ENCODE results near the gene GPI. TPM values are rescaled to one million over a fixed set of nuclear protein-coding genes. Genes with fewer than 3 reads are reported as not detected.
"Not testable (repeated sequence)": the region's sequence is repeated elsewhere in the genome, so short reads cannot be mapped to it uniquely, and the experiment has no call there.

Gene GPI
- total and polyA plus RNA-seq, 5 donors, result 285 to 456 (median 391) TPM

DNA sequence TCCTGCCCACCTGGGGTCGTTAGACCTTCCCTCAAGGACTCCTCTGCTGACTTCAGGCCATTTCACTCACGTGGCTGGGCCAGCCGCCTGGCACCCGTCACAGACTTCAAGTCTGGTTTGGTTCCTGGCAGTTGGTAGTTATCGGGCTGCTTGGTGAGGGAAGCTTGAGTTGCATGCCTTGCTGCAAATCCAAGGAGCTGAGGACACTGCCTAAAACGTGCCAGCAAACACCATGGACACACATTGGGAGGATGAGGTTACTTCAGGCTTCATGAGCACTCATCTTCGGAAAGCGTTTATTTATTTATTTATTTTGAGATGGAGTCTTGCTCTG is 2.6 kb downstream of the GPI start:
- DNase-seq (peak in 1 of 3 donors; percentile 47), ATAC-seq (no peak)
- intact Hi-C loops (cut with DNase I), result no loop called here
- no peak overlapping the region for H3K27ac ChIP-seq (ENCODE audit: low read length)
- peaks cover 16% of the 10 kb centered on the region for H3K4me1 ChIP-seq (ENCODE audit: control insufficient read depth, insufficient read depth, low read length)
- WGBS, result 79% methylated on average over 8 of the region's 8 CpGs
- no peaks in the 10 kb centered on the region for H3K27me3 ChIP-seq (ENCODE audit: control insufficient read depth, insufficient read depth)
- no peak overlapping the region for H3K4me3 ChIP-seq (ENCODE audit: low read length)
- no peaks in the 10 kb centered on the region for H3K9me3 ChIP-seq (ENCODE audit: control insufficient read depth, low read length)

DNA sequence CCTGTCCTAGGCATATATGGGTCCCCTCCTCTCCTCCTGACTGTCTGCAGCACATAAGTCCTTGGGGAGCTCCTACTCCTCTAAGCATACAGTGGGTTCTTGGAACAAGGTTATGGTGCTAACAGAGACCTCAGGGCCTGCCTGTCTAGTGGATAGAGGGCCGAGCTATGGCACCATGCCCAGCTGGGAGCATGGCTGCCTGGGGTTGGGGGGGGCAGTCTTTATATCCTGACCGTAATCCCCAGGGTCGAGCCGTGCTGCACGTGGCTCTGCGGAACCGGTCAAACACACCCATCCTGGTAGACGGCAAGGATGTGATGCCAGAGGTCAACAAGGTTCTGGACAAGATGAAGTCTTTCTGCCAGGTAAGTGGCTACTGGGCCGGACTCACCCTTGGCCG is 3.3 kb downstream of the GPI start:
- DNase-seq (peak in 1 of 3 donors; percentile 30), ATAC-seq (no peak)
- Histone ChIP-seq H3K9me3 (ENCODE audit: control insufficient read depth, low read length) (no peaks in the 10 kb centered on the region), H3K27me3 (ENCODE audit: control insufficient read depth, insufficient read depth) (no peaks in the 10 kb centered on the region), H3K4me3 (ENCODE audit: low read length) (no peak overlapping the region), H3K27ac (ENCODE audit: low read length) (no peak overlapping the region), H3K4me1 (ENCODE audit: control insufficient read depth, insufficient read depth, low read length) (peaks cover 16% of the 10 kb centered on the region)
- intact Hi-C loops (cut with DNase I), result no loop called here
- WGBS, result 58% methylated on average over 10 of the region's 10 CpGs

DNA sequence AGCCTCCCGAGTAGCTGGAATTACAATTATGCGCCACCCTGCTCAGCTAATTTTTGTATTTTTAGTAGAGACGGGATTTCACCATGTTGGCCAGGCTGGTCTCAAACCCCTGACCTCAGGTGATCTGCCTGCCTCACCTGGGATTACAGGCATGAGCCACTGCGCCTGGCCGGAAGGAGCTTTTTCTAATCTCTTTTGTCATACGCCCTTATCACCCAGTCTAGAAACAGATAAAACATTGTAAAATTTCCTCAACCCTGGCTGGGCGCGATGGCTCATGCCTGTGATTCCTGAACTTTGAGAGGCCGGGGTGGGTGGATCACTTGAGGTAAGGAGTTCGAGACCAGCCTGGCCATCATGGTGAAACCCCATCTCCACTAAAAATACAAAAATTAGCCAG is 4.2 kb downstream of the GPI start:
- not testable (repeated sequence) for H3K27ac ChIP-seq (ENCODE audit: low read length)
- H3K4me1 ChIP-seq (ENCODE audit: control insufficient read depth, insufficient read depth, low read length), result peaks cover 16% of the 10 kb centered on the region

DNA sequence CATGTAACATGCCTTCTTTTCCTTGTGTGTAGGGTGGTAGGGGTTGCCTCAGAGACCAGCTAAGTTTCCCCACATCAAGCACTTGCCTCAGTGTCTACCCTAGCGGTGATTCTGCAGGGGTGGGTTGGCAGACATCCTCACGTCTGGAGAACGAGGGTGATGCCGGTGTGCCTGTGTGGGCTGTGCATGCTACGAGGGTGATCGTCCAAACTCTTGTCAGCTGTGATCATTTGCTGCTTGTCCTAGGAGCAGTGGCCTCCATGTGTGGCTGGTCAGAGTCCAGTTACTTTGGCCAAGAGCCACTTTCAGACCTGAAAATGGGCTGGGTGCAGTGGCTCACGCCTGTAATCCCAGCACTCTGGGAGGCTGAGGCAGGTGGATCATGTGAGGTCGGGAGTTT is 5.1 kb downstream of the GPI start:
- ATAC-seq (no peak), DNase-seq (no peak)
- WGBS, result 71% methylated on average over 8 of the region's 8 CpGs
- H3K4me3 ChIP-seq (ENCODE audit: low read length), result no peak overlapping the region
- no peaks in the 10 kb centered on the region for H3K9me3 ChIP-seq (ENCODE audit: control insufficient read depth, low read length)
- peaks cover 16% of the 10 kb centered on the region for H3K4me1 ChIP-seq (ENCODE audit: control insufficient read depth, insufficient read depth, low read length)
- no peak overlapping the region for H3K27ac ChIP-seq (ENCODE audit: low read length)
- intact Hi-C loops (cut with DNase I), result no loop called here
- H3K27me3 ChIP-seq (ENCODE audit: control insufficient read depth, insufficient read depth), result no peaks in the 10 kb centered on the region

More for the DNA sequence above, 4.2 kb downstream of the GPI start:
- DNase-seq, result peak in 1 of 3 donors; percentile 24
- H3K9me3 ChIP-seq (ENCODE audit: control insufficient read depth, low read length); ATAC-seq; H3K27me3 ChIP-seq (ENCODE audit: control insufficient read depth, insufficient read depth); intact Hi-C loops (cut with DNase I); H3K4me3 ChIP-seq (ENCODE audit: low read length): not testable (repeated sequence)
- WGBS, result 89% methylated on average over 10 of the region's 10 CpGs

DNA sequence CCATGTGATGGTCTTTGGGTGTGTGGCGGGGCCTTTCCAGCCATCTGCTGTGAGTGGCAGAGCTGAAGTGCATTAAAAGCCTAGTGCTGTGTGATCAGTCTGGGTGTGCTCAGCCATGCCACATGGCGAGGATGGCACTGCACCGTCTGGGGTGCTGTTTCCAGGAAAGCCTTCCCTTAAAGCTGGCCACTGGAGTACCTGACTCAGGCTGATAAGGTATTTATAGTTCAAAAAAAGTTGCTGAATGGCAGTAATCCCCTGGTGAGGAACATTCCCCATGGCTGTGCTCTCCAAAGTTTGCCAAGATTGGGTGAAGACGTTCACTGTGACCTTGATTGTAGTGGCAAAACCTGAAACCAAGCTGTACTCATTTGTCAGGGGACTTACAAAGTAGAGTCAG is 6.0 kb downstream of the GPI start:
- Histone ChIP-seq H3K4me1 (ENCODE audit: control insufficient read depth, insufficient read depth, low read length) (peaks cover 16% of the 10 kb centered on the region), H3K4me3 (ENCODE audit: low read length) (no peak overlapping the region), H3K27me3 (ENCODE audit: control insufficient read depth, insufficient read depth) (no peaks in the 10 kb centered on the region), H3K9me3 (ENCODE audit: control insufficient read depth, low read length) (no peaks in the 10 kb centered on the region), H3K27ac (ENCODE audit: low read length) (no peak overlapping the region)
- DNase-seq (peak in 1 of 3 donors; percentile 32), ATAC-seq (peak; percentile 23 to 46)
- WGBS, result 68% methylated on average over 4 of the region's 4 CpGs
- intact Hi-C loops (cut with DNase I), result no loop called here

DNA sequence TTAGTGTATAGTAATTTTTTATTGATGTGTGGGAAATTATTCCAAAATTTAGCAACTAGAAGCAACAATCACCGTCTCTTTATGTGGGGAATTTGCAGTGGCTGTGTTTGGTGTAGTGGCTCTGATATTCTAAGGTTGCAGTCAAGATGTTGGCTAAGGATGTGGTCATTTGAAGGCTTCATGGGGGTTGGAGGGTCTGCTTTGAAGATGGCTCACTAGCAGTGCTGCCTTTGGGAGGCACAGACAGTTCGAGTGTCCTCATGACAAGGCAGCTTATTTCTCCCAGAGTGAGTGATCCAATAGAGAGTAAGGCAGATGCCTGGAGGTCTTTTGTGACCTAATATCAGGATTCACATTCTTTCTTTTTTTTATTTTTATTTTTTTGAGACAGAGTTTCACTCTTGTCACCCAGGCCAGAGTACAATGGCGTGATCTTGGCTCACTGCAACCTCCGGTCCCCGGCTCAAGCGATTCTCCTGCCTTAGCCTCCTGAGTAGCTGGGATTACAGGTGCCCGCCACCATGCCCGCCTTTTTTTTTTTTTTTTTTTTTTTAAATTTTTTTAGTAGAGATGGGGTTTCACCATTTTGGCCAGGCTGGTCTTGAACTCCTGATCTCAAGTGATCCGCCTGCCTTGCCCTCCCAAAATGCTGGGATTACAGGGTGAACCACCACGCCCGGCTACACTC is 8.7 kb downstream of the GPI start:
- WGBS, result 97% methylated on average over 11 of the region's 11 CpGs
- H3K4me3 ChIP-seq (ENCODE audit: low read length), result no peak overlapping the region
- no peaks in the 10 kb centered on the region for H3K27me3 ChIP-seq (ENCODE audit: control insufficient read depth, insufficient read depth)
- H3K4me1 ChIP-seq (ENCODE audit: control insufficient read depth, insufficient read depth, low read length), result peaks cover 4% of the 10 kb centered on the region
- no peak overlapping the region for H3K27ac ChIP-seq (ENCODE audit: low read length)
- intact Hi-C loops (cut with DNase I), result no loop called here
- DNase-seq (no peak), ATAC-seq (no peak)
- H3K9me3 ChIP-seq (ENCODE audit: control insufficient read depth, low read length), result no peaks in the 10 kb centered on the region

DNA sequence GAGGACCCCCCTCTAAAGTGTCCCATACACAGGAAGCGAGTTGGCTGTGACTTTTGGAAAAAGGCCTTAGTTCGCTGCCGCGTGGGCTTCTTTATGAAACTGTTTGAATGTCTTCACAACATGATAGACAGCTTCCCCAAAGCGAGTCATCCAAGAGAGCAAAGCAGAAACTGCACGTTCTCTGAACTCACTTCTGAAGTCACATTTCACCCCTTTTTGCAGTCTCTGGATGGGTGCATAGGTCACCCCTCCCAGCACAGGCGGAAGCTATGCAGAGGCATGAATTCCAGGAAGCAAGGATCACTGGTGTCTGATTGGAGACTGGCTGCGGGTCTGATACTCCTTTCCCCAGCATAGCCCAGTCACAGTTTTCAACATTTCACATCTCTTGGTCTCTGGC is 10.6 kb downstream of the GPI start:
- H3K27ac ChIP-seq (ENCODE audit: low read length), result no peak overlapping the region
- intact Hi-C loops (cut with DNase I), result no loop called here
- H3K4me1 ChIP-seq (ENCODE audit: control insufficient read depth, insufficient read depth, low read length), result peaks cover 2% of the 10 kb centered on the region
- H3K9me3 ChIP-seq (ENCODE audit: control insufficient read depth, low read length), result no peaks in the 10 kb centered on the region
- DNase-seq (peak in 1 of 3 donors; percentile 8), ATAC-seq (peak in 1 of 2 donors; percentile 67)
- H3K27me3 ChIP-seq (ENCODE audit: control insufficient read depth, insufficient read depth), result no peaks in the 10 kb centered on the region
- 59% methylated on average over 8 of the region's 8 CpGs for WGBS
- no peak overlapping the region for H3K4me3 ChIP-seq (ENCODE audit: low read length)

DNA sequence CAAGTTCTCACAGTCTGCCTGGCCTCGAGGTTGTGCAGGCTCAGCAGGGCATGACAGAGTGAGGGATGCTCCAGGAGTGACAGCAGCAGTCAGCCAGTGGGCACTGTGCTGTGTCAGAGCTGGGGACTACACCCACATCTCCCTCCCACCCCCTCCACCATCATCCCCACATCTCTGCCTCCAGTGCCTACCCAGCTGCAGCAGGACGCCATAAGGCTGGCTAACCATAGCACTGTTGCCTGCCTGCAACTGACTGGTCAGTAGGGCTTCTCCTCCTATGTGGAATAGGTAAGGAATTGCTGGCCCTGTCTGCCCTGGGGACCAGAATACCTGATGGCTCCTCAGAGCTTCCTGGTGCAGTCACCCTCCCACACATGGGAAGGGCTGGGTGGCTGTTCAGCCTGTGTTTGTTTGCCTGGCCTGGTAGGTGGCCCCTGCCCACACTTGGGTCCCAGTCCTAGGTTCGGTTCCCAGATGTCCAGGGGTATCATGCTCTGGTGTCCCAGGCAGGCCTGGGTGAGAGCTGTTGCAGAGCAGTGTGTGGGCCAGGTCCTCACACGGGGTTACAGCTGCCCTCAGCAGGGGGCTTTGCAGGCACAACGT is 15.7 kb downstream of the GPI start:
- ATAC-seq (no peak), DNase-seq (peak in 1 of 3 donors; percentile 34)
- Histone ChIP-seq H3K9me3 (ENCODE audit: control insufficient read depth, low read length) (no peaks in the 10 kb centered on the region), H3K4me3 (ENCODE audit: low read length) (no peak overlapping the region), H3K27ac (ENCODE audit: low read length) (no peak overlapping the region), H3K27me3 (ENCODE audit: control insufficient read depth, insufficient read depth) (no peaks in the 10 kb centered on the region), H3K4me1 (ENCODE audit: control insufficient read depth, insufficient read depth, low read length) (no peaks in the 10 kb centered on the region)
- intact Hi-C loops (cut with DNase I), result no loop called here
- 93% methylated on average over 5 of the region's 5 CpGs for WGBS

DNA sequence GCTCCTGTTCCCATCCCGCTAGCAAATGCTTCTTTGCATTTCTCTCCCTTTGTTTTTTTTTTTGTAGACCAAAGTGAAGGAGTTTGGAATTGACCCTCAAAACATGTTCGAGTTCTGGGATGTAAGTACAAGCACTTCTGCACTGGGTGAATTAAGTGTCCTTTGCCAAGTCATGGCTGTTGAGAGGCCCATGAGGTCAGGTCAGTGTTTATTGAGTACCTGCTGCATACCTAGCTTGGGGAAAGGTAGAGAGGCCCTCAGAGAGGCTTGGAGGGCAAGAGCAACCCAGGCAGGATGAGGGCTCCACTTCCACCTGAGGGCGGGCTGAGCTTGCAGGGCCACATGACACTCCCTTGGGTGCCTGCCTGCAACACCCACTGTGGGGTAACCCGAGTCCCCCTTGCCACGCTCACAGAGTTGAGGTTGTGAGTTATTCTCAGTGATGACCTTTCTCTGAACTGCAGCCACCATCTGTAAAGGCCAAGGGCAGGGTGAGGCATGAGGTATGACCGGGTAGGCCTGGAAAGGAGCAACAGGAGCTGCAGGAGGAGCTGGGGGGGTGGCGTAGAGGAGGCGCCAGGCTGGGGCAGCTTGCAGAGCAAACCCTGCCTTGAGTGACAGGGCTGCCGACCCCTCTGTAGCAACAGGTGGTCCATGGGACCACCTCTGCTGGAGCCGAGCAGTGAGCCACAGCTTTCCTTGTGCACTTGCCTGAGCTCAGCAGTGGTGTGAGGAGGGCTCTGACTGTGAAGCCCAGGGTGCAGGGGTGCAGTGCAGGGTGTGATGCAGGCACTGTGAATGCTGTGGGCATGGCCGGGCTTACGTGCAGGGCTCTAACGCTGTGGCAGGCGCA is 16.6 kb downstream of the GPI start:
- peak in 1 of 3 donors; percentile 17 for DNase-seq
- intact Hi-C loops (cut with DNase I), result no loop called here
- 94% methylated on average over 14 of the region's 14 CpGs for WGBS
- Histone ChIP-seq H3K9me3 (ENCODE audit: control insufficient read depth, low read length) (no peaks in the 10 kb centered on the region), H3K27ac (ENCODE audit: low read length) (no peak overlapping the region), H3K27me3 (ENCODE audit: control insufficient read depth, insufficient read depth) (no peaks in the 10 kb centered on the region), H3K4me3 (ENCODE audit: low read length) (no peak overlapping the region), H3K4me1 (ENCODE audit: control insufficient read depth, insufficient read depth, low read length) (no peaks in the 10 kb centered on the region)
- no peak for ATAC-seq

DNA sequence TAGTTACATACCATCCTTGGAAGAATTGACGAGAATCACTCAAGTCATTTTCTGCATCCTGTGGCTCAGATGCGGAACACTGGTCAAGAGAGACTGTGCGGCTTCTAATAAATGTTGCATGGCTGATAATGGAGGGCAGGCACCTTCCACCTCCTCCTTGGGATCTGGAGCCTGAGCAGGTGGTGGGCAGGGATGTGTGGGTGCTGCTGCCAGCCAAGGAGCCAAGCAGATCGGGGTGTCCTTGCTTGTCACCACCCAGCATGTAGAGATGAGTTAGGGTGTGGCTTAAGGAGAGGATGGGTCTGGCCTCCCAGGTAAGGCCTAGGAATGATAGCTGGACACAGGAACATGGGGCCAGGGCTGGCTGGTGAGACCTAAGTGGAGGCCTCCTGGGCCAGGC is 17.5 kb downstream of the GPI start:
- Histone ChIP-seq H3K4me1 (ENCODE audit: control insufficient read depth, insufficient read depth, low read length) (no peaks in the 10 kb centered on the region), H3K9me3 (ENCODE audit: control insufficient read depth, low read length) (no peaks in the 10 kb centered on the region), H3K27me3 (ENCODE audit: control insufficient read depth, insufficient read depth) (no peaks in the 10 kb centered on the region), H3K27ac (ENCODE audit: low read length) (no peak overlapping the region), H3K4me3 (ENCODE audit: low read length) (no peak overlapping the region)
- no peak for DNase-seq
- no peak for ATAC-seq
- WGBS, result 96% methylated on average over 4 of the region's 4 CpGs
- intact Hi-C loops (cut with DNase I), result no loop called here

DNA sequence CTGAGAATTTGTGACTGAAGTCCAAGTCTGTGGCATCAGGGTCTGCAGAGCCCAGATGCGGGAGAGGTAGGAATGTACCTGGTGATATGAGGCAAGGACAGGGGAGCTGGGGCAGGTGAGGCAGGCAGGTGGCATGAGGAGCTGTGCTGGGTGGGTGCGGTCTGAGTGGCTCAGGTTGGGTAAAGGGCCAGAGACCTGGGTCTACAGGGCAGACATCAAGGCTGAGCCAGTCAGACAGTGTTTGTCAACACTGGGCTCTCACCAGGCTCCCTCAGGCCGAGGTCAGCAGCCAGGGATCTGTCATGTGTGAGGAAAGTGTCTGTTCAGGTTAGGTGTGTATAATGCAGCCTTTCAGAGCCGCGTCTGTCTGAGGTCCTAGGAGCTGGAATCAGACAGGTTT is 18.6 kb downstream of the GPI start:
- intact Hi-C loops (cut with DNase I), result no loop called here
- WGBS, result 97% methylated on average over 5 of the region's 5 CpGs

More for the DNA sequence above, 18.6 kb downstream of the GPI start:
- H3K4me3 ChIP-seq (ENCODE audit: low read length), result no peak overlapping the region
- H3K27me3 ChIP-seq (ENCODE audit: control insufficient read depth, insufficient read depth), result no peaks in the 10 kb centered on the region
- no peaks in the 10 kb centered on the region for H3K4me1 ChIP-seq (ENCODE audit: control insufficient read depth, insufficient read depth, low read length)
- no peaks in the 10 kb centered on the region for H3K9me3 ChIP-seq (ENCODE audit: control insufficient read depth, low read length)
- DNase-seq, result no peak
- H3K27ac ChIP-seq (ENCODE audit: low read length), result no peak overlapping the region
- ATAC-seq, result no peak

All from right cardiac atrium (tissue), 5 donors.